Liver (tissue), 9 donors: ENCODE measurements around the gene RAB3C. TPM values are rescaled to one million over a fixed set of nuclear protein-coding genes. Genes with fewer than 3 reads are reported as not detected.

Experiments
- DNase-seq: peaks from one replicate; pipeline ENCODE4 v3.0.0-alpha.2; 2017; ENCODE audit warnings: low spot score
- H3K27ac ChIP-seq, 2 donors: one replicate each; pipeline ENCODE4 v1.7.0; 2013; ENCODE audit warnings: inconsistent platforms in 2 of 2, low read length in 2 of 2, control low read depth in 1 of 2, low read depth in 1 of 2, mild to moderate bottlenecking in 1 of 2
- H3K27me3 ChIP-seq, 4 donors: one replicate each; pipeline versions ENCODE4 v1.6.1 to v1.7.0; 2013; ENCODE audit warnings: low read length in 3 of 4, inconsistent platforms in 1 of 4, mild to moderate bottlenecking in 1 of 4, moderate library complexity in 1 of 4; ENCODE audit not compliant: control insufficient read depth in 4 of 4, insufficient read depth in 4 of 4
- H3K36me3 ChIP-seq, 4 donors: one replicate each; pipeline versions ENCODE4 v1.6.1 to v1.7.0; 2013; ENCODE audit warnings: low read length in 3 of 4, mild to moderate bottlenecking in 3 of 4, low read depth in 1 of 4, moderate library complexity in 1 of 4; ENCODE audit not compliant: control insufficient read depth in 4 of 4, insufficient read depth in 3 of 4
- H3K4me1 ChIP-seq, 4 donors: one replicate each; pipeline versions ENCODE4 v1.6.1 to v1.7.0; 2013; ENCODE audit warnings: low read length in 3 of 4, mild to moderate bottlenecking in 3 of 4, moderate library complexity in 1 of 4; ENCODE audit not compliant: control insufficient read depth in 4 of 4, insufficient read depth in 4 of 4
- H3K4me3 ChIP-seq, 3 donors: one replicate each; pipeline versions ENCODE4 v1.6.1 to v1.7.0; 2013; ENCODE audit warnings: low read length in 3 of 3, control low read depth in 1 of 3, low read depth in 1 of 3, mild to moderate bottlenecking in 1 of 3
- H3K9ac ChIP-seq, 2 donors: one replicate each; pipeline ENCODE4 v1.7.0; 2013; ENCODE audit warnings: low read length in 2 of 2, mild to moderate bottlenecking in 2 of 2, moderate library complexity in 2 of 2, control low read depth in 1 of 2, low read depth in 1 of 2
- H3K9me3 ChIP-seq, 4 donors: one replicate each; pipeline versions ENCODE4 v1.6.1 to v1.7.0; 2013; ENCODE audit warnings: low read length in 3 of 4; ENCODE audit not compliant: control insufficient read depth in 4 of 4
- EGR1 ChIP-seq, 2 donors: IDR thresholded peaks; 2 replicates each; pipeline ENCODE4 v1.6.1; 2016 to 2018; ENCODE audit warnings: antibody characterized with exemption in 2 of 2, low read depth in 2 of 2
- FOXA1 ChIP-seq: IDR thresholded peaks from 2 replicates; pipeline ENCODE4 v1.6.1; 2016; ENCODE audit warnings: antibody characterized with exemption
- FOXA2 ChIP-seq: IDR thresholded peaks from 2 replicates; pipeline ENCODE4 v1.6.1; 2016; ENCODE audit warnings: antibody characterized with exemption
- GABPA ChIP-seq, 2 donors: IDR thresholded peaks in 1 of 2; conservative IDR thresholded peaks in 1 of 2; 2 replicates each; pipeline ENCODE4 v1.6.1; 2016; ENCODE audit warnings: antibody characterized with exemption in 2 of 2, mild to moderate bottlenecking in 1 of 2, moderate library complexity in 1 of 2
- HNF4A ChIP-seq, 2 donors: conservative IDR thresholded peaks; 2 replicates each; pipeline ENCODE4 v1.6.1; 2016; ENCODE audit warnings: antibody characterized with exemption in 2 of 2, mild to moderate bottlenecking in 2 of 2
- HNF4G ChIP-seq: IDR thresholded peaks from 2 replicates; pipeline ENCODE4 v1.6.1; 2016; ENCODE audit warnings: antibody characterized with exemption
- JUND ChIP-seq, 2 donors: IDR thresholded peaks; 2 replicates each; pipeline ENCODE4 v1.6.1; 2016; ENCODE audit warnings: antibody characterized with exemption in 2 of 2
- NR2F2 ChIP-seq: IDR thresholded peaks from 2 replicates; pipeline ENCODE4 v1.6.1; 2016; ENCODE audit warnings: antibody characterized with exemption
- RAD21 ChIP-seq, 2 donors: IDR thresholded peaks; 2 replicates each; pipeline ENCODE4 v1.6.1; 2016; ENCODE audit warnings: antibody characterized with exemption in 2 of 2, mild to moderate bottlenecking in 2 of 2
- REST ChIP-seq: IDR thresholded peaks from 2 replicates; pipeline ENCODE4 v1.6.1; 2016; ENCODE audit warnings: antibody characterized with exemption, mild to moderate bottlenecking
- RXRA ChIP-seq, 2 donors: IDR thresholded peaks; 2 replicates each; pipeline ENCODE4 v1.6.1; 2017 to 2018; ENCODE audit warnings: antibody characterized with exemption in 2 of 2, mild to moderate bottlenecking in 1 of 2
- SP1 ChIP-seq: IDR thresholded peaks from 2 replicates; pipeline ENCODE4 v1.6.1; 2018; ENCODE audit warnings: antibody characterized with exemption, mild to moderate bottlenecking
- TAF1 ChIP-seq: conservative IDR thresholded peaks from 2 replicates; pipeline ENCODE4 v1.6.1; 2016; ENCODE audit warnings: antibody characterized with exemption, mild to moderate bottlenecking
- YY1 ChIP-seq: IDR thresholded peaks from 2 replicates; pipeline ENCODE4 v1.6.1; 2016; ENCODE audit warnings: antibody characterized with exemption, mild to moderate bottlenecking
- WGBS: extraction: QIAGEN DNeasy Blood & Tissue Kit; methylation state at CpG from one replicate; pipeline ENCODE4 v1.1.7; 2013; 5-methylcytosine and 5-hydroxymethylcytosine counted together
- polyA plus RNA-seq, 2 donors: library from polyadenylated mRNA; stranded (reverse) in 1 of 2; unstranded in 1 of 2; fragments of 200-250 nt in 1 of 2; fragments of >200 nt in 1 of 2; fragmentation: Nextera tagmentation in 1 of 2; extraction: Ambion mirVana in 1 of 2; gene quantifications; one replicate each; pipeline versions ENCODE4 v1.2.1 to v1.2.3, GENCODE V29; 2013 to 2015
- total RNA-seq, 2 donors: library from RNA; depleted of rRNA; stranded (reverse); fragments of >200 nt; gene quantifications; one replicate each; pipeline ENCODE4 v1.2.3, GENCODE V29; 2014
- TF ChIP-seq, protein P1 (sequence below): fragments of 150-350 bp; IDR thresholded peaks from 2 replicates; pipeline ENCODE4 v1.5.1; 2017; ENCODE audit warnings: improper control_type of control experiment, low read depth, low read length; ENCODE audit not compliant: missing input control
- TF ChIP-seq, protein P2 (sequence below): IDR thresholded peaks from 2 replicates; pipeline ENCODE4 v1.6.1; 2016; ENCODE audit warnings: antibody characterized with exemption
- TF ChIP-seq, protein P3 (sequence below): IDR thresholded peaks from 2 replicates; pipeline ENCODE4 v1.6.1; 2016; ENCODE audit warnings: antibody characterized with exemption
- TF ChIP-seq, protein P4 (sequence below): IDR thresholded peaks from 2 replicates; pipeline ENCODE4 v1.6.1; 2016; ENCODE audit warnings: antibody characterized with exemption
- donor health status: healthy.
- donor health status: healthy.
- donor health status: healthy.
- donor health status: healthy.
- donor health status: healthy.

RAB3C gene
- total and polyA plus RNA-seq, 4 donors = 0.72 to 4.6 (median 1.3) TPM

DNA sequence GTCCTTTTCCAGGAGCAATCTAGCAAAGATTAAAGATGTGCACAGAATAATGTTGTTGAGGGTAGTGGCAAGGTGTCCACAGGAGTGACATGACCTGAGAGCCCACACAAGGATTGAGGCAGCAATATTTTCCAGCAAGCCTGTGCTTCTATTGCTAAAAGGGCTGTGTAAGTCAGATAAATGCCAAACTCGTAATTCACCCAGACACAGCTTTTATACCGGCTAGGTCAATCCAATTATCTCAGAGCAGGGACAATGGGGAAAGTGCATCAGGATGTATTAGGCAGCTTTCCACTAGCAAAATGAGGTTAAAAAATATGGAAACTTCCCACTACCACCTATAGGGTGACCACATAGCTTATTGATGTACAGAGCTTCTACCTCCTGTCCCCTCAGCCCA is 34.8 kb upstream of the RAB3C start:
- H3K27ac ChIP-seq = no peak overlapping the region
- H3K4me3 ChIP-seq = no peak overlapping the region
- no peaks in the 10 kb centered on the region for H3K36me3 ChIP-seq
- H3K9me3 ChIP-seq = no peaks in the 10 kb centered on the region
- DNase-seq = no peak
- H3K4me1 ChIP-seq = peaks cover 0 to 2% (median 0%) of the 10 kb centered on the region in 4 donors
- no peak overlapping the region for H3K9ac ChIP-seq
- H3K27me3 ChIP-seq = no peaks in the 10 kb centered on the region
- TF ChIP-seq SP1 (no peak), JUND (IDR thresholded peaks at IDR 0.05) (no peak), HNF4G (no peak), FOXA1 (no peak), FOXA2 (no peak), REST (no peak), TAF1 (no peak), GABPA (IDR thresholded peaks at IDR 0.05 in 1 of 2, conservative IDR thresholded peaks at IDR 0.05 in 1 of 2) (no peak), HNF4A (conservative IDR thresholded peaks at IDR 0.05) (no peak), RXRA (IDR thresholded peaks at IDR 0.05) (no peak), EGR1 (IDR thresholded peaks at IDR 0.05; ENCODE audit: low read depth in 2 of 2) (no peak), YY1 (no peak), RAD21 (IDR thresholded peaks at IDR 0.05) (no peak), NR2F2 (no peak)
- TF ChIP-seq, protein P1, sequence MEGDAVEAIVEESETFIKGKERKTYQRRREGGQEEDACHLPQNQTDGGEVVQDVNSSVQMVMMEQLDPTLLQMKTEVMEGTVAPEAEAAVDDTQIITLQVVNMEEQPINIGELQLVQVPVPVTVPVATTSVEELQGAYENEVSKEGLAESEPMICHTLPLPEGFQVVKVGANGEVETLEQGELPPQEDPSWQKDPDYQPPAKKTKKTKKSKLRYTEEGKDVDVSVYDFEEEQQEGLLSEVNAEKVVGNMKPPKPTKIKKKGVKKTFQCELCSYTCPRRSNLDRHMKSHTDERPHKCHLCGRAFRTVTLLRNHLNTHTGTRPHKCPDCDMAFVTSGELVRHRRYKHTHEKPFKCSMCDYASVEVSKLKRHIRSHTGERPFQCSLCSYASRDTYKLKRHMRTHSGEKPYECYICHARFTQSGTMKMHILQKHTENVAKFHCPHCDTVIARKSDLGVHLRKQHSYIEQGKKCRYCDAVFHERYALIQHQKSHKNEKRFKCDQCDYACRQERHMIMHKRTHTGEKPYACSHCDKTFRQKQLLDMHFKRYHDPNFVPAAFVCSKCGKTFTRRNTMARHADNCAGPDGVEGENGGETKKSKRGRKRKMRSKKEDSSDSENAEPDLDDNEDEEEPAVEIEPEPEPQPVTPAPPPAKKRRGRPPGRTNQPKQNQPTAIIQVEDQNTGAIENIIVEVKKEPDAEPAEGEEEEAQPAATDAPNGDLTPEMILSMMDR = no peak
- TF ChIP-seq, protein P2, sequence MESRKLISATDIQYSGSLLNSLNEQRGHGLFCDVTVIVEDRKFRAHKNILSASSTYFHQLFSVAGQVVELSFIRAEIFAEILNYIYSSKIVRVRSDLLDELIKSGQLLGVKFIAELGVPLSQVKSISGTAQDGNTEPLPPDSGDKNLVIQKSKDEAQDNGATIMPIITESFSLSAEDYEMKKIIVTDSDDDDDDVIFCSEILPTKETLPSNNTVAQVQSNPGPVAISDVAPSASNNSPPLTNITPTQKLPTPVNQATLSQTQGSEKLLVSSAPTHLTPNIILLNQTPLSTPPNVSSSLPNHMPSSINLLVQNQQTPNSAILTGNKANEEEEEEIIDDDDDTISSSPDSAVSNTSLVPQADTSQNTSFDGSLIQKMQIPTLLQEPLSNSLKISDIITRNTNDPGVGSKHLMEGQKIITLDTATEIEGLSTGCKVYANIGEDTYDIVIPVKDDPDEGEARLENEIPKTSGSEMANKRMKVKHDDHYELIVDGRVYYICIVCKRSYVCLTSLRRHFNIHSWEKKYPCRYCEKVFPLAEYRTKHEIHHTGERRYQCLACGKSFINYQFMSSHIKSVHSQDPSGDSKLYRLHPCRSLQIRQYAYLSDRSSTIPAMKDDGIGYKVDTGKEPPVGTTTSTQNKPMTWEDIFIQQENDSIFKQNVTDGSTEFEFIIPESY = no peak
- TF ChIP-seq, protein P3, sequence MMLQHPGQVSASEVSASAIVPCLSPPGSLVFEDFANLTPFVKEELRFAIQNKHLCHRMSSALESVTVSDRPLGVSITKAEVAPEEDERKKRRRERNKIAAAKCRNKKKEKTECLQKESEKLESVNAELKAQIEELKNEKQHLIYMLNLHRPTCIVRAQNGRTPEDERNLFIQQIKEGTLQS = no peak
- TF ChIP-seq, protein P4, sequence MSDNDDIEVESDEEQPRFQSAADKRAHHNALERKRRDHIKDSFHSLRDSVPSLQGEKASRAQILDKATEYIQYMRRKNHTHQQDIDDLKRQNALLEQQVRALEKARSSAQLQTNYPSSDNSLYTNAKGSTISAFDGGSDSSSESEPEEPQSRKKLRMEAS = no peak
- WGBS = 77% methylated on average over 2 of the region's 2 CpGs
